Measurements from ENCODE around the gene L2HGDH.

Gene L2HGDH

GRCh38 chr14:50215416-50215815 is 96.6 kb downstream of the L2HGDH start:
- Mint-ChIP-seq H3K36me3 (ENCODE audit: low read depth) (peaks cover 44% of the 10 kb centered on the region), H3K9me3 (peaks cover 12% of the 10 kb centered on the region), H3K27me3 (ENCODE audit: low read depth, poor library complexity) (no peaks in the 10 kb centered on the region), H3K4me3 (no peak overlapping the region), H3K4me1 (peaks cover 10% of the 10 kb centered on the region), H3K27ac (no peak overlapping the region)
- no peak for TF ChIP-seq CTCF (IDR thresholded peaks at IDR 0.05)
- DNase-seq: no peak

GRCh38 chr14:50213795-50214194 is 98.2 kb downstream of the L2HGDH start:
- Mint-ChIP-seq H3K27ac (no peak overlapping the region), H3K4me1 (peaks cover 10% of the 10 kb centered on the region), H3K9me3 (peaks cover 13% of the 10 kb centered on the region), H3K4me3 (no peak overlapping the region), H3K27me3 (ENCODE audit: low read depth, poor library complexity) (no peaks in the 10 kb centered on the region), H3K36me3 (ENCODE audit: low read depth) (peaks cover 41% of the 10 kb centered on the region)
- TF ChIP-seq CTCF (IDR thresholded peaks at IDR 0.05): no peak
- DNase-seq: no peak

GRCh38 chr14:50212726-50213125 is 99.3 kb downstream of the L2HGDH start:
- no peak overlapping the region for H3K4me3 Mint-ChIP-seq
- no peak for DNase-seq
- H3K27me3 Mint-ChIP-seq (ENCODE audit: low read depth, poor library complexity): no peaks in the 10 kb centered on the region
- peaks cover 10% of the 10 kb centered on the region for H3K4me1 Mint-ChIP-seq
- TF ChIP-seq CTCF (IDR thresholded peaks at IDR 0.05): no peak
- peak overlapping the region; percentile 68 for H3K27ac Mint-ChIP-seq
- peaks cover 8% of the 10 kb centered on the region for H3K9me3 Mint-ChIP-seq
- peaks cover 32% of the 10 kb centered on the region for H3K36me3 Mint-ChIP-seq (ENCODE audit: low read depth)

GRCh38 chr14:50210074-50210473 is 102.0 kb downstream of the L2HGDH start:
- Mint-ChIP-seq H3K27ac (peak overlapping the region; percentile 33), H3K4me3 (no peak overlapping the region), H3K36me3 (ENCODE audit: low read depth) (peaks cover 22% of the 10 kb centered on the region), H3K9me3 (peaks cover 3% of the 10 kb centered on the region), H3K4me1 (peaks cover 10% of the 10 kb centered on the region), H3K27me3 (ENCODE audit: low read depth, poor library complexity) (no peaks in the 10 kb centered on the region)
- DNase-seq: no peak
- TF ChIP-seq CTCF (IDR thresholded peaks at IDR 0.05): no peak

GRCh38 chr14:50198499-50198898 is 113.5 kb downstream of the L2HGDH start:
- DNase-seq: no peak
- H3K9me3 Mint-ChIP-seq: no peaks in the 10 kb centered on the region
- no peaks in the 10 kb centered on the region for H3K27me3 Mint-ChIP-seq (ENCODE audit: low read depth, poor library complexity)
- H3K4me3 Mint-ChIP-seq: no peak overlapping the region
- peaks cover 39% of the 10 kb centered on the region for H3K36me3 Mint-ChIP-seq (ENCODE audit: low read depth)
- H3K4me1 Mint-ChIP-seq: no peaks in the 10 kb centered on the region
- no peak overlapping the region for H3K27ac Mint-ChIP-seq
- TF ChIP-seq CTCF (IDR thresholded peaks at IDR 0.05): no peak

GRCh38 chr14:50191499-50191898 is 120.5 kb downstream of the L2HGDH start:
- no peaks in the 10 kb centered on the region for H3K27me3 Mint-ChIP-seq (ENCODE audit: low read depth, poor library complexity)
- no peaks in the 10 kb centered on the region for H3K4me1 Mint-ChIP-seq
- H3K9me3 Mint-ChIP-seq: no peaks in the 10 kb centered on the region
- no peak overlapping the region for H3K4me3 Mint-ChIP-seq
- no peak for DNase-seq
- H3K27ac Mint-ChIP-seq: peak overlapping the region; percentile 42
- H3K36me3 Mint-ChIP-seq (ENCODE audit: low read depth): peaks cover 34% of the 10 kb centered on the region
- TF ChIP-seq CTCF (IDR thresholded peaks at IDR 0.05): no peak
